GM19025 (cell line): ENCODE results near the gene HAS3.
"Not testable (repeated sequence)": the region's sequence is repeated elsewhere in the genome, so short reads cannot be mapped to it uniquely, and the experiment has no call there.

Source experiments
- ATAC-seq: cut with Tn5 transposase; IDR thresholded peaks from one replicate; pipeline ENCODE4 v1.9.1; 2021; ENCODE audit warnings: mild to moderate bottlenecking, low read depth, moderate library complexity; ENCODE audit not compliant: unreplicated experiment

Gene HAS3

GRCh38 chr16:69139464-69139863, 34.0 kb downstream of the HAS3 start:
- ATAC-seq, result not testable (repeated sequence)

- no peak for ATAC-seq
Measured at GRCh38 chr16:69141014-69141413, 35.6 kb downstream of the HAS3 start.

GRCh38 chr16:69141936-69142335, 36.5 kb downstream of the HAS3 start:
- ATAC-seq, result no peak

GRCh38 chr16:69143116-69143515, 37.7 kb downstream of the HAS3 start:
- no peak for ATAC-seq

- no peak for ATAC-seq
Measured at GRCh38 chr16:69145658-69146057, 40.2 kb downstream of the HAS3 start.

- not testable (repeated sequence) for ATAC-seq
Measured at GRCh38 chr16:69149621-69150020, 44.2 kb downstream of the HAS3 start.

- ATAC-seq, result no peak
Measured at GRCh38 chr16:69150146-69150865, 44.9 kb downstream of the HAS3 start.

- ATAC-seq, result no peak
Measured at GRCh38 chr16:69157196-69157595, 51.7 kb downstream of the HAS3 start.

GRCh38 chr16:69160192-69160591, 54.7 kb downstream of the HAS3 start:
- no peak for ATAC-seq

- ATAC-seq, result no peak
Measured at GRCh38 chr16:69165584-69165983, 60.1 kb downstream of the HAS3 start.

GRCh38 chr16:69166221-69166833, 60.9 kb downstream of the HAS3 start:
- ATAC-seq, result no peak

- ATAC-seq, result no peak
Measured at GRCh38 chr16:69166946-69167930, 61.8 kb downstream of the HAS3 start.
